NB4 (cell line): Measurements from ENCODE around the gene GABBR2.
"Not testable (repeated sequence)": the region's sequence is repeated elsewhere in the genome, so short reads cannot be mapped to it uniquely, and the experiment has no call there.

Source experiments
- CTCF ChIP-seq: IDR thresholded peaks from one replicate; pipeline ENCODE4 v1.5.1; 2012; ENCODE audit warnings: low read depth, low read length
- MAX ChIP-seq: IDR thresholded peaks from 2 replicates; pipeline ENCODE4 v1.6.1; 2011; ENCODE audit warnings: low read depth, low read length
- POLR2A ChIP-seq: IDR thresholded peaks from 2 replicates; pipeline ENCODE4 v1.6.1; 2011; ENCODE audit warnings: mild to moderate bottlenecking; ENCODE audit not compliant: insufficient read length; ENCODE audit errors: extremely low read depth

DNA sequence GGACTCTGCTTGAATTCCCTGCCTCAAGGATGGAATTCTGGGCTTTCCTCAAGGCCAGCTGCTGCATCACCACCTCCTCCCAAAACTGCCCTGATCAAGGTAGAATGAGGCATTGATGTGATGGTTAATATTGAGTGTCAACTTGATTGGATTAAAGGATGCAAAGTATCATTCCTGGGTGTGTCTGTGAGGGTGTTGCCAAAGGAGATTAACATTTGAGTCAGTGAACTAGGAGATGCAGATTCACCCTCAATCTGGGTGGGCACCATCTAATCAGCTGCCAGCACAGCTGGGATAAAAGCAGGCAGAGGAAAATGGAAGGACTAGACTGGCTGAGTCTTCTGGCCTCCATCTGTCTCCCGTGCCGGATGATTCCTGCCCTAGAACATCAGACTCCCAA is 23.9 kb downstream of the GABBR2 start:
- TF ChIP-seq CTCF, MAX, POLR2A: not testable (repeated sequence)
